A549 (cell line): Measurements from ENCODE around the gene GRK1. TPM values are rescaled to one million over a fixed set of nuclear protein-coding genes. Genes with fewer than 3 reads are reported as not detected.

Source experiments
- ATAC-seq, 2 experiments: fragments of 200-7000 bp in 1 of 2; fragments of >200 bp in 1 of 2; cut with Nextera tagmentation in 1 of 2; cut with Tn5 transposase in 1 of 2; 3 replicates each; pipeline versions ENCODE4 v1.8.0 to v1.9.1; 2018 to 2020; ENCODE audit warnings: mild to moderate bottlenecking in 1 of 2, moderate library complexity in 1 of 2
- CTCF ChIA-PET: fragments of 300-600 bp; sonication (Branson Sonifier 250); formaldehyde crosslinking; extraction: SDS; loops from one replicate; lab custom pipeline; 2021; ENCODE audit warnings: antibody characterized with exemption, inconsistent platforms; lab: Yijun Ruan, JAX
- POLR2A ChIA-PET: fragments of 350-600 bp; formaldehyde crosslinking; extraction: SDS; loops from one replicate; lab custom pipeline; 2021; ENCODE audit warnings: antibody characterized with exemption, inconsistent platforms; lab: Yijun Ruan, JAX
- DNase-seq, 2 experiments: peaks; one replicate each; pipeline versions ENCODE4 v3.0.0 to v3.0.0-alpha.2; 2011 to 2016; ENCODE audit warnings: low read depth in 1 of 2, low spot score in 1 of 2
- FAIRE-seq: peaks from 2 replicates; lab custom pipeline; 2011; peaks lifted over from hg19 to GRCh38; lab: Jason Lieb, UNC
- H3K27ac ChIP-seq, 2 experiments: fragments of >200 bp; sonication (Bioruptor Twin); formaldehyde crosslinking; 3 replicates each; pipeline ENCODE4 v1.5.1; 2016 to 2017
- H3K4me1 ChIP-seq: fragments of >200 bp; sonication (Bioruptor Twin); formaldehyde crosslinking; 3 replicates; pipeline ENCODE4 v1.6.1; 2016
- H3K4me2 ChIP-seq: fragments of >200 bp; sonication (Bioruptor Twin); formaldehyde crosslinking; 3 replicates; pipeline ENCODE4 v1.6.1; 2016
- H3K4me3 ChIP-seq: fragments of >200 bp; sonication (Bioruptor Twin); formaldehyde crosslinking; 3 replicates; pipeline ENCODE4 v1.5.1; 2016
- H3K9me3 ChIP-seq: fragments of >200 bp; sonication (Bioruptor Twin); formaldehyde crosslinking; 3 replicates; pipeline ENCODE4 v1.6.1; 2016
- ATOH8 ChIP-seq: fragments of 250-450 bp; sonication (Bioruptor Pico); IDR thresholded peaks from 2 replicates; pipeline ENCODE4 v1.5.0; 2020; ENCODE audit warnings: low read depth, mild to moderate bottlenecking, moderate library complexity
- CTCF ChIP-seq: fragments of >200 bp; sonication (Bioruptor Twin); formaldehyde crosslinking; IDR thresholded peaks from 3 replicates; pipeline ENCODE4 v1.5.1; 2016
- ELK1 ChIP-seq: fragments of 150-350 bp; IDR thresholded peaks from 2 replicates; pipeline ENCODE4 v1.6.1; 2014; ENCODE audit warnings: low read depth, mild to moderate bottlenecking, low read length
- HDAC2 ChIP-seq: fragments of 200-600 bp; sonication (generic); IDR thresholded peaks from 2 replicates; pipeline ENCODE4 v1.6.1; 2016
- HEYL ChIP-seq: fragments of 250-450 bp; sonication (Bioruptor Pico); IDR thresholded peaks from 2 replicates; pipeline ENCODE4 v1.8.0; 2021; ENCODE audit warnings: mild to moderate bottlenecking, moderate library complexity
- HOXB5 ChIP-seq: fragments of 250-450 bp; sonication (Bioruptor Pico); IDR thresholded peaks from 2 replicates; pipeline ENCODE4 v1.5.0; 2020; ENCODE audit warnings: mild to moderate bottlenecking, moderate library complexity
- JUNB ChIP-seq: fragments of >200 bp; sonication (Bioruptor Twin); formaldehyde crosslinking; IDR thresholded peaks from 2 replicates; pipeline ENCODE4 v1.6.1; 2016
- KDM5A ChIP-seq: fragments of 200-600 bp; sonication (generic); IDR thresholded peaks from 2 replicates; pipeline ENCODE4 v1.6.1; 2016; ENCODE audit warnings: antibody characterized with exemption, mild to moderate bottlenecking
- RCOR1 ChIP-seq: fragments of 150-350 bp; IDR thresholded peaks from 2 replicates; pipeline ENCODE4 v1.6.1; 2014; ENCODE audit warnings: antibody characterized with exemption, low read length, low read depth
- TFCP2L1 ChIP-seq: fragments of 250-450 bp; sonication (Bioruptor Pico); IDR thresholded peaks from 2 replicates; pipeline ENCODE4 v1.5.0; 2021; ENCODE audit warnings: mild to moderate bottlenecking
- ZC3H11A ChIP-seq: fragments of 450-650 bp; IDR thresholded peaks from 2 replicates; pipeline ENCODE4 v1.6.1; 2014; ENCODE audit warnings: antibody characterized with exemption, mild to moderate bottlenecking
- ZFP36 ChIP-seq: fragments of 450-650 bp; IDR thresholded peaks from 2 replicates; pipeline ENCODE4 v1.6.1; 2014; ENCODE audit warnings: borderline replicate concordance; ENCODE audit not compliant: partially characterized antibody
- WGBS: methylation state at CpG from one replicate; pipeline ENCODE4 v1.1.6; 2017; ENCODE audit errors: missing lambda C conversion rate; 5-methylcytosine and 5-hydroxymethylcytosine counted together
- polyA plus RNA-seq, 4 experiments: library from polyadenylated mRNA; depleted of rRNA in 3 of 4; stranded (reverse); fragments of >200 nt; fragmentation: RNase III in 1 of 4; extraction: RNeasy Plus Mini Kit Qiagen cat#74134 plus additional on column Dnase treatment in 1 of 4; gene quantifications; 2 replicates in 3 of 4; 3 replicates in 1 of 4; pipeline ENCODE4 v1.2.3, GENCODE V29; 2011 to 2017
- TF ChIP-seq, protein P1 (sequence below): IDR thresholded peaks from 2 replicates; pipeline ENCODE4 v1.6.1; 2012
- TF ChIP-seq, protein P2 (sequence below): fragments of 200-600 bp; sonication (generic); IDR thresholded peaks from 2 replicates; pipeline ENCODE4 v1.6.1; 2016; ENCODE audit warnings: antibody characterized with exemption, mild to moderate bottlenecking, moderate library complexity

The GRK1 gene
- polyA plus RNA-seq, 2 of the 4 experiments (the other 2 are of a cell fraction), result not detected

GRCh38 chr13:113763961-113764792, 97.2 kb downstream of the GRK1 start:
- DNase-seq, result no peak
- no peak for FAIRE-seq
- H3K4me1 ChIP-seq, result no peaks in the 10 kb centered on the region
- 87% methylated on average over 12 of the region's 25 CpGs for WGBS
- TF ChIP-seq, protein P1, sequence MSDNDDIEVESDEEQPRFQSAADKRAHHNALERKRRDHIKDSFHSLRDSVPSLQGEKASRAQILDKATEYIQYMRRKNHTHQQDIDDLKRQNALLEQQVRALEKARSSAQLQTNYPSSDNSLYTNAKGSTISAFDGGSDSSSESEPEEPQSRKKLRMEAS, result no peak
- TF ChIP-seq TFCP2L1 (CRISPR knock-in tag) (no peak), HDAC2 (no peak), KDM5A (no peak), RCOR1 (no peak), ATOH8 (no peak), ELK1 (no peak), HOXB5 (CRISPR knock-in tag) (no peak), JUNB (no peak), ZFP36 (no peak), ZC3H11A (no peak), HEYL (CRISPR knock-in tag) (no peak)
- no peak overlapping the region for H3K4me2 ChIP-seq
- no peak overlapping the region for H3K4me3 ChIP-seq
- POLR2A ChIA-PET, result no interaction called here
- H3K9me3 ChIP-seq, result no peaks in the 10 kb centered on the region
- CTCF ChIA-PET, result no interaction called here
- no peak overlapping the region for H3K27ac ChIP-seq
- no peak for ATAC-seq

DNA sequence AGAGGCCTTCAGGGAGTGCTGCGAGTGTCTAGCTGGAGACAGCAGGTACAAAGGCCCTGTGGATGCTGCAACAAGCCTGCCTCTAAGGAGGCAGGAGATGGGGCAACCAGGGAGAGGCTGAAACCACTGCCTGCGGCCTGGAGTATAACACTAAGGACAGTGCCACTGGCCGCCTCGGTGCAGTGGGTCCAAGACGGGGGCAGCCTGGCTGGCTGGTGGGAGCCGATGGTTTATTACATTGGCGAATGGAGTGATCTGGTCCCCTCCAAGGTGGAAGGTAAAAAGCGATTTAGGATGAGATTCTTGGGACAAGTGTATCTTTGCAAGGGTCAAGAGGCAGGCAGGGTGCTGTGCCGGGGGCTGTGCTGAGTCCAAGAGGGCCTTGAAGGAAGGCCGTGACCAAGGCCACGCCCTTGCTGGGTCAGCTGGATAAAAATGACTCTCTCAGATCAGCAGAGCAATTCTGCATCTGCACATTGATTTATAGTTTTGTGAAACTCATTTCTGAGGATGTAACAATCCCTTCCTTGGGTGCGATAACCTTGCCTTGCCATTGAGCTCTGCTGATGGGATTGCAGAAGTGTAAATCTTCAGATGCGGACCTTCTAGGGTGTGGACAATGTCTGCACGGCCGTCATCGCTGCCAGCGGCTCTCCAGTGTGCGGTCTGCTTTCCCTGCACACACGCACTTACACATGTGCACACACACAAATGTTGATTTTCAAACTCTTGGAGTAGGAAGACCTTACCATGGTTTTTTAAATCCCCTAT, 98.0 kb downstream of the GRK1 start:
- TF ChIP-seq RCOR1 (no peak), HEYL (CRISPR knock-in tag) (no peak), CTCF (no peak), ATOH8 (no peak)
- TF ChIP-seq, protein P2, sequence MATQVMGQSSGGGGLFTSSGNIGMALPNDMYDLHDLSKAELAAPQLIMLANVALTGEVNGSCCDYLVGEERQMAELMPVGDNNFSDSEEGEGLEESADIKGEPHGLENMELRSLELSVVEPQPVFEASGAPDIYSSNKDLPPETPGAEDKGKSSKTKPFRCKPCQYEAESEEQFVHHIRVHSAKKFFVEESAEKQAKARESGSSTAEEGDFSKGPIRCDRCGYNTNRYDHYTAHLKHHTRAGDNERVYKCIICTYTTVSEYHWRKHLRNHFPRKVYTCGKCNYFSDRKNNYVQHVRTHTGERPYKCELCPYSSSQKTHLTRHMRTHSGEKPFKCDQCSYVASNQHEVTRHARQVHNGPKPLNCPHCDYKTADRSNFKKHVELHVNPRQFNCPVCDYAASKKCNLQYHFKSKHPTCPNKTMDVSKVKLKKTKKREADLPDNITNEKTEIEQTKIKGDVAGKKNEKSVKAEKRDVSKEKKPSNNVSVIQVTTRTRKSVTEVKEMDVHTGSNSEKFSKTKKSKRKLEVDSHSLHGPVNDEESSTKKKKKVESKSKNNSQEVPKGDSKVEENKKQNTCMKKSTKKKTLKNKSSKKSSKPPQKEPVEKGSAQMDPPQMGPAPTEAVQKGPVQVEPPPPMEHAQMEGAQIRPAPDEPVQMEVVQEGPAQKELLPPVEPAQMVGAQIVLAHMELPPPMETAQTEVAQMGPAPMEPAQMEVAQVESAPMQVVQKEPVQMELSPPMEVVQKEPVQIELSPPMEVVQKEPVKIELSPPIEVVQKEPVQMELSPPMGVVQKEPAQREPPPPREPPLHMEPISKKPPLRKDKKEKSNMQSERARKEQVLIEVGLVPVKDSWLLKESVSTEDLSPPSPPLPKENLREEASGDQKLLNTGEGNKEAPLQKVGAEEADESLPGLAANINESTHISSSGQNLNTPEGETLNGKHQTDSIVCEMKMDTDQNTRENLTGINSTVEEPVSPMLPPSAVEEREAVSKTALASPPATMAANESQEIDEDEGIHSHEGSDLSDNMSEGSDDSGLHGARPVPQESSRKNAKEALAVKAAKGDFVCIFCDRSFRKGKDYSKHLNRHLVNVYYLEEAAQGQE, result no peak
- no peaks in the 10 kb centered on the region for H3K9me3 ChIP-seq
- no peaks in the 10 kb centered on the region for H3K4me1 ChIP-seq
- FAIRE-seq, result no peak
- no peak overlapping the region for H3K4me2 ChIP-seq
- CTCF ChIA-PET, result no interaction called here
- no peak overlapping the region for H3K4me3 ChIP-seq
- POLR2A ChIA-PET, result no interaction called here
- H3K27ac ChIP-seq, result no peak overlapping the region
- no peak for ATAC-seq
- DNase-seq, result no peak
- WGBS, result 85% methylated on average over 16 of the region's 19 CpGs
